Stimulated activated CD8-positive, alpha-beta memory T cell treated with anti-CD3 and anti-CD28 coated beads, Interleukin-12 subunit alpha, Interleukin-12 subunit beta, amount 100 ng/mL, for 24 hours (primary cell): ENCODE data around the gene ELFN1.

Experiments
- DNase-seq: peaks from one replicate; pipeline ENCODE4 v3.0.0-alpha.2; 2020; ENCODE audit errors: extremely low read depth

Gene ELFN1

DNA sequence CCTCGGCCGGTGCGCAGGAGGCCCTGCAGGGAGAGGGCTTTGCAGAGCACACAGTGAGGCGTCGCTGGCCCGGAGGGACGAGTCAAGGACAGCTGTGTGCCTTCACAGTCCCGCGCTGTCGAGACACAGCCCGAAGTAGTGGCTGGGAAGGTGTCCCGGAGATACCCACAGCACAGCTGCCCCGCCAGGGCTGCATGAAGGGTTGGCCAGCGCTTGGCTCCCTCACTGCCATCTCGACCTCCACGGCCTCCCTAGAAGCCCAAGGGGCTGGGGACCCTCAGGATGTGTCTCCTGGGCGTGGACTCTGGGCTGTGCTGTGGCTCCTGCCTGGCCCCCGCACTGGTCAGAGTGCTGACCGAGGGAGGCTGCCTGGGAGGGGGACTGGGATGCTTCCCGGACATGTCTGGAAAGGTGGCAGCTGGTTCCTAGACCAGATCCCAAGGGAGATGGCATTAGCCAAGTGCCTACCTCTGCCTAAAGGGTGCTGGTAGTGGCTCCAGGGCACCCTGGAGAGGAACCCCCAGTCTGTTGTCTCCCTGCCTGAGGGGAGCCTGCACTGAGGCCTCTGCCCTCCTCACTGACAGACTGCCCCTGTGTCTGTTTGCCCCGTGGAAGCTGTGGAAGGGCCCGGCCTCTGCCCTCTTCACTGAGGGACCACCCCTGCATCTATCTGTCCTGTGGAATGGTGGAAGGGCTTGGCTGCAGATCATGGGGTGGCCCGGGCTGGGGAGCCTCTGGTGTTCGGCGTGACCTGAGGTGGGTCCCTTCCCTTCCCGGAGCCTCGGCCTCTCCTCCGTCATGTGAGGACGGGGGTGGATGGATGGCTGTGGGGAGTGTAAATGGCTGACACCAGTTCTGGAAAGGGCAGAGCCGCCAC is 5.8 kb downstream of the ELFN1 start:
- no peak for DNase-seq

DNA sequence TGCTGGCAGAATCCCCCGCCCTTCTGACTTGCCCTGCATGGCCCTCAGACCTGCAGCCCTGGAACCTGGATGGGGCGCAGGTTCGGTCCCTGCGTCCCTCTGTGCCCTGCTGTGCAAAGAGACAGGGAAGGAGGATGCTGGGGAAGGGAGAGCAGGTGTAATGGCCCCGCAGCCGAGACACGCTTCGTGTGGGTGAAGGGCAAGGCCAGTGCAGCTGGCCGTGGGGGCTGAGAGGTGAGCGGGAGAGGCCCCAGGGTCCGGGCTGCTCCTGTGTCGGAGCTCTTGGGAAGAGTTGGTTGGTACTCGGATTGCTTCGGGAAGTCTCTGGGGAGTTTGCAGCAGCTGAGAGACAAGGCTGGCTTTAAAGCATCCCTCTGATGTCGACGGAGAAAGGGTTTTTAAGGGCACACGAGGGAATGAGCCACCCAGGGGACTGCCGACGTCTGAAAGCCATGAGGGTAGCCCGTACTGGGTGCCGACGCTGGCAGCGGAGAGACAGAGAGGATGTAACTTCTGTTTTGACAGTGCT is 6.5 kb downstream of the ELFN1 start:
- no peak for DNase-seq

DNA sequence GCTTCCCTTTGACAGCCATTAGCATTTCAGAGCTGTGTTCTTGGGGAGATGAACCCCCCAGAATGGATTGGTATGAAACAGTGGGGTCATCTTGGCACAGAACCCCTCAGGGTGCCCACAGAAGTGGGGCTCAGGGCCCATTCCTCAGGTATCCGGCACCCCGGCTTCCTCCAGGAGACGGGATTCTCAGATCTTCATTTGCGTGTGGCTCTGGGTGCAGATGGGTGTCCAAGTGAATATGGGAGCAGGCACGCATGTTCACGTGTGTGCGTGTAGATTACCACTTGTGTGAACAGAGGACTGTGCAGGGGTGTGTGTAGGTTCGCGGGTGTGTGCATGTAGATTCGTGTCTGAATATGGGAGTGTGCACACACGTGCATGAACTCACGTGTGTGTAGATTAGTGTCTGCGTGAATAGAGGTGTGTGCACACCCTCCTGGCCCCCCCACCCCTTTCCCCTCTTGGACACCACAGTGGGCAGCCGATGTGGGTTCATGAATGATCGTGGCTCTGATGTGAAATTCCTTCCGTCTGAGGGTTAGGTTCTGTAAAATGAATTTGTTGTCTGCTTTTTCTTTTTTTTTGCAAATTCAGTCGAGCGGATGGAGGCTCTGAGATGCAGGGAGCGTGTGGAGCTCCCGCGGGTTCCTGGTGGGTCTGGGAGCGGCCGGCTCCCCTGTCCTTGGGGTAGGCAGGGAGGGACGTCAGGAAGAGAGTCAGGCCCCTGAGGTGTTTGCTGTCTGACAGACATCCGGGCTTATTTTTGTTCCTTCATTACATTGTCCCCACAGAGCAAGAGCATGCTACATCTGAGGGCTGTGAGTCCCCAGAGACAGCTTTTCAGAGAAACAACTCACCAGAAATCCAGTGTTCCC is 7.4 kb downstream of the ELFN1 start:
- no peak for DNase-seq

DNA sequence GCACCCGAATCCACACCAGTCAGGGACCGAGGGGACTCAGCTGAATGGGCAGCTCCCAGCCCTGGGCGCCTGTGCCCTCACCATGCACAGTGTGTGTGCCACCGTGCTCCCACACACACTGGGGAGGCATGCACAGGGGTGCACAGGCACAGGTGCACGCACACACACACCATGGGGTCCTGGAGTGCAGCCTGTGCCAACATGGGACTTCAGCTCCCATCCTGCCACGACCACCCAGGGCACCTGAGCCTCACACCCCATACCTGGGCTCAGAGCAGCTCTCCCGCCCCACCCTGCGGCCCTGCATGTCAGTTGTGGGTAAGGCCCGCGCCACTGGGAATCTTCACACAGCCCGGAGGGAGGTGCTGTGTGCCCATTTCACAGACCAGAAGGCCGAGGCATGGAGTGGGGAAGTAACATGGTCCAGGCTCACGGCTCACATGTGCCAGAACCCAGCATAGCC is 8.0 kb downstream of the ELFN1 start:
- DNase-seq, result no peak

GRCh38 chr7:1678571-1679325 is 8.7 kb downstream of the ELFN1 start:
- DNase-seq, result no peak

- no peak for DNase-seq
These were observed 9.4 kb downstream of the ELFN1 start for GRCh38 chr7:1679326-1679965.

DNA sequence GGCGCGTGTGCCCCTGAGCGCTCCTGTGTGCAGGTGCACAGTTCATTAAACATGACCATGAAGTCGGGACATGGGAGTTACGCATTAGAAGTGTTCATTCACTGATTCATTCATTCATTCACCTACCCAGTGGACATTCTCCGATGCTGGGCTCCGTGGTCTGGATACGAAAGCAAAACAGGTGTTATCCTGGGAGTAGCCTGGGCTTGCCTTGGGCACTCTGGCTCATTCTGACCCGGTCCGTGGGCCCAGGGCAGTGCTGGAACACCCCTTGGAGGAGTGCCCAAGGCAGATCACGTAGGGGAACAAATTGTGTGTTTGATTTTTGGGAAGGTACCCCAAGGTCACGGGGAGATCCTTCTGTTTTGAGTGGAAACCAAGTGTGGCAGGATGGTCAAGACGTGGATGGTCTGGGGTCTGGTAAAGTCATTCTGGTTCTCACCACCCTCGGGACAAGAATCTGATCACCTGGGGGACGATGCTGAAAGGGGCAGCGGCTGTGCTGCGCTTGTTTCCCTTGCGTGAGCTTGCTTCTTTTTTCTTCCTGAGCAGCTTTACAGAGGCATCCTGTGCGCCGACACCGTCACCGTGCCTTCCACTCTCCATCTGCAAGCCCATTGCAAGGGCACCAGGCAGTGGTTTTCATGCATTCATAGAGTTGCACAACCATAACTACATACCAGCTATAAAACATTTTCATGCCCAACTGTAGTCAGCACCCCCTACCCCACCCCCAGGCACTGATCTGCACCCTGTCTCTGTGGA is 10.1 kb downstream of the ELFN1 start:
- no peak for DNase-seq

DNA sequence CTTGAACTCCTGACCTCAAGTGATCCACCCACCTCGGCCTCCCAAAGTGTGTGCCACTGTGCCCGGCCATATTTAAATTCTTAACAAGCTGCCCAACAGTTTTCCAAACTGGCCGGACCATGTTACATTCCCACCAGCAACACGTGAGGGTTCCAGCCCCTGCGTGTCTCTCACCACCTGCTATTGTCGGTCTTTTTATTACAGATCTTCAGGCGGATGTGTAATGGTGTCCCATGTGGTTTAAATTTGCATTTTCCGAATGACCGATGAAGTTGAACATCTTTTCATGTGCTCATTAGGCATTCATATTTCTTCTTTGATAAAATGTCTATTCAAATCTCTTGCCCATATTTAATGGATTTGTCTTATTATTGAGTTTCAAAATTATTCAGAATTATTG is 11.5 kb downstream of the ELFN1 start:
- no peak for DNase-seq

- DNase-seq, result no peak
These were observed 15.0 kb downstream of the ELFN1 start for GRCh38 chr7:1685000-1685624.

DNA sequence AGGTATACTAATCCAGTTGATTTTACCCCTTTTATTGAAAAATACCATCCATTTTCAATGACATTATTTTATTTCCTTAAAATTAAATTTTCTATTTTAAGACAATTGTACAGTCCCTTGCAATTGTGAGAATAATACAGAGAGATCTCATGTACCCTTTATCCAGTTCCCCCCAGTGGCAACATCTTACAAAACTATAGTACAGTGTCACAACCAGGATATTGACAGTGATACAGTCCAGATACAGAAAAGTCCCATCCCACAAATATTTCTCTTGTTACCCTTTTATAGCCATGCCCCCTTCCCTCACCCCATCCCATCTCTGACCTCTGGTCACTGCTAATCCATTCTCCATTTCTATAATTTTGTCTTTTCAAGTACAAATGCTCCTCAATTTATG is 18.5 kb downstream of the ELFN1 start:
- no peak for DNase-seq

DNA sequence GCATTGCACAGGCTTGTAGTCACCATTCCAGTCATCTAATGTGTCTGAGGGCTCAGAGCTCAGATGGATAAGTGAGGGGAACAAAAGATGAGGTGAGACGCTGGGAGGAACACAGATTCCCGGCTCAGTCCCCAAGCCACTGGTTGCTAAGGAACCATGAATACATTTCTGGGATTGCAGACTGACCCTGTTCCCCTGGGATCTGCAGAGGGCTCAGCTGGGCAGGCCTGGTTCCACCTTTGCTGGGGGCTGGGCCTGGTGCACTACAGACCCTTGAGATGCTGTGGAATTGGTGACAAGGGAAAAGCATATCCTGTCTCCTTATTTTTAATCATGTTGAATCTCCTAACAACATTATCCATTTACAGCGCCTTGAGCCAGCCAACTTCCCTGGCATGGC is 19.2 kb downstream of the ELFN1 start:
- no peak for DNase-seq

DNA sequence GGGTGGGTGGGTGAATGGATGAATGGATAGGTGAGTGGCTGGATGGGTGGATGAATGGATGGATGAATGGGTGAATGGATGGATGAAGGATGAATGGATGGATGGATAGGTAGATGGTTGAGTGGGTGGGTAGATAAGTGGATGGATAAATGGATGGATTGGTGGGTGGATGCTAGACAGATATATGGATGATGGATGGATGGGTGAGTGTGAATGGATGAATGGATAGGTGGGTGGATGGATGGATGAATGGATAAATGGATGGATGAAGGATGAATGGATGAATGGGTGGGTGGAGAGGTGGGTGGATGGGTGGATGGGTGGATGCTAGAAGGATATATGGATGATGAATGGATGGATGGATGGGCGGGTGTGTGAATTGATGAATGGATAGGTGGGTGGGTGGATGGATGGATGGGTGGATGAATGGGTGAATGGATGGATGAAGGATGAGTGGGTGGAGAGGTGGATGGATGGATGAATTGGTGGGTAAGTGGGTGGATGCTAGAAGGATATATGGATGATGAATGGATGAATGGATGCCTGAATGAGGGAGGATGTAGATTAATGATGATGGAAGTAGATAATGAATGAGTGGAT is 20.4 kb downstream of the ELFN1 start:
- DNase-seq, result no peak

DNA sequence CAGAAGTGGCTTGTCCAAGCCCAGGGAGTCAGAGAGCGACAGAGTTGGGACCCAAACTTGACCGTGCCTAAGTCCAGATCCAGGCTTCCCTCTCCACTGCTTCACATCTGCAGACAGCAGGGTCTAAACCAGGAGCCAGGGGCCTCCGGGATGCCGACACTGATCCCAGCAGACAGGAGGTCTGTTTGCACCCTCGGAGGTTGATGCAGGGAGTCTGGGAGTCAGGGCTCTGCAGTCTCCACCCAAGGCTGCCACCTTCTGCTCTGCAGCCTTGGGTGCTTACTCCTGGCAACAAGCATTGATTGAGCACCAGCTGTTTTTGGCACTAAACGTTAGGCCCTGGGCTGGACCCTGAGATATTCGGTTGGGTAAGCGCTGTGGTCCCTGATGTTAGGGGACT is 21.0 kb downstream of the ELFN1 start:
- no peak for DNase-seq

- DNase-seq, result no peak
These were observed 21.8 kb downstream of the ELFN1 start for GRCh38 chr7:1691601-1692514.

DNA sequence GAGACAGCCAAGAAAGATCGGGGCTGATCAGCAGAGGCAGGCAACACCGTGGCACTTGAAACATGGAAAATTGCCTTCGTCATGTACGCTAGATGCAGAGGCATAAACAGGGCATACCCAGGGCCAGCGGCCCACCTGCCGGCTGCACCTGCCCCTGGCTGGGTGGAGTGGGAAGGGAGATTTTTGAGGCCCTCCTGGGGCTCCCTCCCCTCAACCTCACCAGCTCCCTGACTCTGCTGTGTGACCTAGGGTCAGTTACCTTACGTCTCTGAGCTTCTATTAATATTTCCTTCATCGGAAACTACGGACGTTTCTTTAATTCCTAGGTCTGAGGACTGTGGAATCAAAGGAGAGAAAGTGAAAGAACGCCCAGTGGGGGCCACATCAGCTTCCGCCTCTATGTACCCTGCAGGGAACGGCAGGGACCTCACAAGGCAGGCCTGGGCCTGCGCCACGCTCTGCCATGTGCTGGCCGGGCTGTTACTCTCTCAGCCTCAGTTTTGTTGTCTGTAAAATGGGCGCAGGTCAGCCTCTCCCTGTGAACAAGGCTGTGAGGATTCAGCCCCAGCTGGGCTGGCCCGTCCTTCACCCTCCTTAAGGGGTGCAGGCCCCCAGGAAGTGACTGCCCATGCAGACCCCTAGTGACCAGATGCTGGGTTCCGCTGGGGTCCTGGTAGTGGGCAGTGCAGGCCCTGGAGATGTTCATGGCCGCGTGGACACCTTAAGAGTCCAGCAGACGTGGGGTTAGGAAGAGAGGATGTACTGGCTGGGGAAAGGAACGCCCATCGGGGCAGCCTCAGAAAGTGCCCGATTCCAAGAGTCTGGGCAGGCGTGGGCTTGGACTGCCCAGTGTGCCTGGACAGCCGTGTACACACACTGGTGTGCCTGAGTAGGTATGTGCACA is 22.7 kb downstream of the ELFN1 start:
- DNase-seq, result no peak

- no peak for DNase-seq
These were observed 23.4 kb downstream of the ELFN1 start for GRCh38 chr7:1693419-1693990.

DNA sequence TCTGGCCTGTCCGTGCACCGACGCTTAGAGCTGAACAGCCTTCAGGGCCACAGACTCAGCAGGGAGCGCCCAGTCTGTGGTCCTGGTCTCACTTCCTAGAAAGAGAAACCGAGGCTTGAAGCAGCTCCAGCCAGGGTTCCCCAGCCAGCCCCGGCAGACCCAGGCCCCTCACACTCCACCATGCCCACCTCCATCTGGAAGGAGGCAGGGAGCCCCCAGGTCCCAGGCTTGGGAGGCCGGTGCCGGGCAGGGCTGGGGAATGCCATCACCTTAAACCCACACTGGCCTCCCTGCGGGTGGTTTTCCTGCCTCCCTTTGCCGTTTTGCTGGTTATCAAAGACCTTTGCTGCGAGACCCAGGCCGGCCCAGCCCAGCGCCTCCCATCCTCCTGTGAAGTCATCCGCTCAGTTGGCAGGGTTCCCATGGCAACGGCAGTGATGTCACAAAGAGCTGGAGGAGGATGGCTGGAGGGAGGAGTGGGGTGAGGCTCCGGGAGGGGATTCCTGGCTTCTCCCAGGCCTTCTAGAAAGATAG is 24.0 kb downstream of the ELFN1 start:
- no peak for DNase-seq
